HepG2 (cell line): ENCODE data around the gene TRIM25.

Experiments
- GABPA ChIP-seq, 2 experiments: IDR thresholded peaks; 2 replicates each; pipeline ENCODE4 v1.6.1; 2011 to 2016; ENCODE audit warnings: low read depth in 2 of 2, low read length in 1 of 2, missing biosample characterization in 1 of 2, missing genetic modification characterization in 1 of 2
- JDP2 ChIP-seq: sonication (generic); formaldehyde crosslinking; IDR thresholded peaks from 2 replicates; pipeline ENCODE4 v1.8.1; 2022; ENCODE audit warnings: missing genetic modification reagents, borderline replicate concordance
- POLR2AphosphoS5 ChIP-seq: IDR thresholded peaks from 2 replicates; pipeline ENCODE4 v1.6.1; 2012; ENCODE audit warnings: low read depth, low read length
- SIN3A ChIP-seq: IDR thresholded peaks from 2 replicates; pipeline ENCODE4 v1.6.1; 2011; ENCODE audit warnings: low read depth, mild to moderate bottlenecking, control low read depth, low read length, borderline replicate concordance
- ZBTB1 ChIP-seq: sonication (generic); formaldehyde crosslinking; IDR thresholded peaks from 2 replicates; pipeline ENCODE4 v1.4.0; 2020; ENCODE audit warnings: missing genetic modification reagents, borderline replicate concordance
- ZNF121 ChIP-seq: sonication (generic); formaldehyde crosslinking; IDR thresholded peaks from 2 replicates; pipeline ENCODE4 v1.5.0; 2020; ENCODE audit warnings: mild to moderate bottlenecking, missing genetic modification reagents
- TF ChIP-seq, protein P1 (sequence below): IDR thresholded peaks from 2 replicates; pipeline ENCODE4 v1.6.1; 2012; ENCODE audit warnings: low read depth, low read length, improper control_type of control experiment
- TF ChIP-seq, protein P2 (sequence below): sonication (generic); formaldehyde crosslinking; IDR thresholded peaks from 2 replicates; pipeline ENCODE4 v1.5.0; 2020; ENCODE audit warnings: mild to moderate bottlenecking, missing genetic modification reagents, moderate library complexity

DNA sequence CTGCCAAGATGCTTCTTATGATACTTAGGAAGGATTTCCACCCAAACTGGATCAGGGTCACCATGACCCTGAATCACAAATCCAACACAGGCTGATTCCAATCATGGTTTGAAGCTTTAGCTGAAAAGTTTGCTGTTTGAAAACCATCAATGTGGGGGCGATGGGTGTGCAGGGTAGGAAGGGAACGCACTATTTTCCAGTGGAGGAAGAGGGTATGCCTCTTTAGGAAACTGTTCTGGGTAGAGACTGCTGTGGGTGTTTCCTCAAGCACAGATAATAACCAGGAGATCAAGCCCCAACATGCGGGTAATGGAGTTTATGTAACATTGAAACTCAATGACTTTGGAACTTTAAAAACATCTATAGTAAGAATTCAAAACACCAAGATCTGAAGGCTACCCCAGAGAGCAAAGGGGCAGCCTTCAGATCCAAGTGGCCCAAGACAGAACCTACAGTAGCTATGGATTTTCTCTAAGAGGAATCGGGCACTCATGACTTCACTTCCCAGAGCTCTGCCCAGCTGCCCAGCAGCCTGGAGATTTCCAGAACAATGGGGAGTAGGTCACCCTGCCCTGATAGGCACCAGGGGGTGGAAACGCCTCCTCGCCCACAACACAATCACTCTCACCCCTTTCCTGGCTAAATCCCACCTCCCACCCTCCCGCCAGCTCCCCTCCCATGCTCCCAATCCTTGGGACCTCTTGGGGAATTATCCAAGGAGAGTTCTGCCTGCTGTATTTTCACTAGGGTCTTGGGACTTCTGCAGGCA, 22.8 kb downstream of the TRIM25 start:
- TF ChIP-seq GABPA (IDR thresholded peaks at IDR 0.05; ENCODE audit: low read depth, low read length) (no peak), GABPA (CRISPR knock-in tag; IDR thresholded peaks at IDR 0.05; ENCODE audit: low read depth) (no peak), SIN3A (no peak), ZBTB1 (CRISPR knock-in tag) (no peak), POLR2AphosphoS5 (no peak), JDP2 (CRISPR knock-in tag) (no peak), ZNF121 (CRISPR knock-in tag) (no peak)
- TF ChIP-seq, protein P1, sequence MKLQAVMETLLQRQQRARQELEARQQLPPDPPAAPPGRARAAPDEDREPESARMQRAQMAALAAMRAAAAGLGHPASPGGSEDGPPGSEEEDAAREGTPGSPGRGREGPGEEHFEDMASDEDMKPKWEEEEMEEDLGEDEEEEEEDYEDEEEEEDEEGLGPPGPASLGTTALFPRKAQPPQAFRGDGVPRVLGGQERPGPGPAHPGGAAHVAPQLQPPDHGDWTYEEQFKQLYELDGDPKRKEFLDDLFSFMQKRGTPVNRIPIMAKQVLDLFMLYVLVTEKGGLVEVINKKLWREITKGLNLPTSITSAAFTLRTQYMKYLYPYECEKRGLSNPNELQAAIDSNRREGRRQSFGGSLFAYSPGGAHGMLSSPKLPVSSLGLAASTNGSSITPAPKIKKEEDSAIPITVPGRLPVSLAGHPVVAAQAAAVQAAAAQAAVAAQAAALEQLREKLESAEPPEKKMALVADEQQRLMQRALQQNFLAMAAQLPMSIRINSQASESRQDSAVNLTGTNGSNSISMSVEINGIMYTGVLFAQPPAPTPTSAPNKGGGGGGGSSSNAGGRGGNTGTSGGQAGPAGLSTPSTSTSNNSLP, result no peak
- TF ChIP-seq, protein P2, sequence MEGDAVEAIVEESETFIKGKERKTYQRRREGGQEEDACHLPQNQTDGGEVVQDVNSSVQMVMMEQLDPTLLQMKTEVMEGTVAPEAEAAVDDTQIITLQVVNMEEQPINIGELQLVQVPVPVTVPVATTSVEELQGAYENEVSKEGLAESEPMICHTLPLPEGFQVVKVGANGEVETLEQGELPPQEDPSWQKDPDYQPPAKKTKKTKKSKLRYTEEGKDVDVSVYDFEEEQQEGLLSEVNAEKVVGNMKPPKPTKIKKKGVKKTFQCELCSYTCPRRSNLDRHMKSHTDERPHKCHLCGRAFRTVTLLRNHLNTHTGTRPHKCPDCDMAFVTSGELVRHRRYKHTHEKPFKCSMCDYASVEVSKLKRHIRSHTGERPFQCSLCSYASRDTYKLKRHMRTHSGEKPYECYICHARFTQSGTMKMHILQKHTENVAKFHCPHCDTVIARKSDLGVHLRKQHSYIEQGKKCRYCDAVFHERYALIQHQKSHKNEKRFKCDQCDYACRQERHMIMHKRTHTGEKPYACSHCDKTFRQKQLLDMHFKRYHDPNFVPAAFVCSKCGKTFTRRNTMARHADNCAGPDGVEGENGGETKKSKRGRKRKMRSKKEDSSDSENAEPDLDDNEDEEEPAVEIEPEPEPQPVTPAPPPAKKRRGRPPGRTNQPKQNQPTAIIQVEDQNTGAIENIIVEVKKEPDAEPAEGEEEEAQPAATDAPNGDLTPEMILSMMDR, result no peak
